Measurements from ENCODE around the gene SSPN. TPM values are rescaled to one million over a fixed set of nuclear protein-coding genes. Genes with fewer than 3 reads are reported as not detected.
"Not testable (repeated sequence)": the region's sequence is repeated elsewhere in the genome, so short reads cannot be mapped to it uniquely, and the experiment has no call there.

SSPN gene
- total RNA-seq, 1 donor from 2014 or later: 1.7 TPM

DNA sequence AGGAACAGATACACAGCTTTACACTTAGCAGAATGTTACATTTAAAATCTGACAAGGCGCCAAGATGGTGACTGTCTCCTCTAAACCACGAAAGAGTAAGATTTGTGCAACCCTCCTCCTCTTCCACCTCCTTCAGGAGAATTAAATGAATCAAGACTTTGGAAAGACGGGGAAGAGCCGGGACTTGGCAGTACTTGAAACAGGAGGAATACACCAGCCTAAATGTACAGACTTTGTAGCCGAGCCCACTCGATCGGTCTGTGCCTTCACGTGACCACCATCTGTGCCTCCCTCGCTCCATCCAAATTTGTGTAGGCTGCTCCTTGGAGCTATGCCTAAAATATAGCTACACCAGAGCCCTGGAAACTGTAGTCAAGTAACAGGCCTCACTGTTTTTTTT lies 38.3 kb downstream of the SSPN start:
- Histone ChIP-seq H3K27me3 (ENCODE audit: control insufficient read depth, insufficient read depth, low read length) (no peaks in the 10 kb centered on the region), H3K4me3 (ENCODE audit: low read depth, low read length) (no peak overlapping the region), H3K36me3 (ENCODE audit: control insufficient read depth, insufficient read depth, low read length) (no peaks in the 10 kb centered on the region)
- TF ChIP-seq, protein P1, sequence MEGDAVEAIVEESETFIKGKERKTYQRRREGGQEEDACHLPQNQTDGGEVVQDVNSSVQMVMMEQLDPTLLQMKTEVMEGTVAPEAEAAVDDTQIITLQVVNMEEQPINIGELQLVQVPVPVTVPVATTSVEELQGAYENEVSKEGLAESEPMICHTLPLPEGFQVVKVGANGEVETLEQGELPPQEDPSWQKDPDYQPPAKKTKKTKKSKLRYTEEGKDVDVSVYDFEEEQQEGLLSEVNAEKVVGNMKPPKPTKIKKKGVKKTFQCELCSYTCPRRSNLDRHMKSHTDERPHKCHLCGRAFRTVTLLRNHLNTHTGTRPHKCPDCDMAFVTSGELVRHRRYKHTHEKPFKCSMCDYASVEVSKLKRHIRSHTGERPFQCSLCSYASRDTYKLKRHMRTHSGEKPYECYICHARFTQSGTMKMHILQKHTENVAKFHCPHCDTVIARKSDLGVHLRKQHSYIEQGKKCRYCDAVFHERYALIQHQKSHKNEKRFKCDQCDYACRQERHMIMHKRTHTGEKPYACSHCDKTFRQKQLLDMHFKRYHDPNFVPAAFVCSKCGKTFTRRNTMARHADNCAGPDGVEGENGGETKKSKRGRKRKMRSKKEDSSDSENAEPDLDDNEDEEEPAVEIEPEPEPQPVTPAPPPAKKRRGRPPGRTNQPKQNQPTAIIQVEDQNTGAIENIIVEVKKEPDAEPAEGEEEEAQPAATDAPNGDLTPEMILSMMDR (IDR thresholded peaks at IDR 0.05; ENCODE audit: insufficient read depth, low read length, poor library complexity, severe bottlenecking): no peak
- DNase-seq (ENCODE audit: low read depth): no peak

DNA sequence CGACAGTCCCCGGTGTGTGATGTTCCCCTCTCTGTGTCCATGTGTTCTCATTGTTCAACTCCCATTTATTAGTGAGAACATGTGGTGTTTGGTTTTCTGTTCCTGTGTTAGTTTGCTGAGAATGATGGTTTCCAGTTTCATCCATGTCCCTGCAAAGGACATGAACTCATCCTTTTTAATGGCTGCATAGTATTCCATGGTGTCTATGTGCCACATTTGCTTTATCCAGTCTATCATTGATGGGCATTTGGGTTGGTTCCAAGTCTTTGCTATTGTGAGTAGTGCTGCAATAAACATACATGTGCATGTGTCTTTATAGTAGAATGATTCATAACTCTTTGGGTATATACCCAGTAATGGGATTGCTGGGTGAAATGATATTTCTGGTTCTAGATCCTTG lies 40.1 kb downstream of the SSPN start:
- not testable (repeated sequence) for H3K4me3 ChIP-seq (ENCODE audit: low read depth, low read length); DNase-seq (ENCODE audit: low read depth); H3K27me3 ChIP-seq (ENCODE audit: control insufficient read depth, insufficient read depth, low read length); H3K36me3 ChIP-seq (ENCODE audit: control insufficient read depth, insufficient read depth, low read length)

DNA sequence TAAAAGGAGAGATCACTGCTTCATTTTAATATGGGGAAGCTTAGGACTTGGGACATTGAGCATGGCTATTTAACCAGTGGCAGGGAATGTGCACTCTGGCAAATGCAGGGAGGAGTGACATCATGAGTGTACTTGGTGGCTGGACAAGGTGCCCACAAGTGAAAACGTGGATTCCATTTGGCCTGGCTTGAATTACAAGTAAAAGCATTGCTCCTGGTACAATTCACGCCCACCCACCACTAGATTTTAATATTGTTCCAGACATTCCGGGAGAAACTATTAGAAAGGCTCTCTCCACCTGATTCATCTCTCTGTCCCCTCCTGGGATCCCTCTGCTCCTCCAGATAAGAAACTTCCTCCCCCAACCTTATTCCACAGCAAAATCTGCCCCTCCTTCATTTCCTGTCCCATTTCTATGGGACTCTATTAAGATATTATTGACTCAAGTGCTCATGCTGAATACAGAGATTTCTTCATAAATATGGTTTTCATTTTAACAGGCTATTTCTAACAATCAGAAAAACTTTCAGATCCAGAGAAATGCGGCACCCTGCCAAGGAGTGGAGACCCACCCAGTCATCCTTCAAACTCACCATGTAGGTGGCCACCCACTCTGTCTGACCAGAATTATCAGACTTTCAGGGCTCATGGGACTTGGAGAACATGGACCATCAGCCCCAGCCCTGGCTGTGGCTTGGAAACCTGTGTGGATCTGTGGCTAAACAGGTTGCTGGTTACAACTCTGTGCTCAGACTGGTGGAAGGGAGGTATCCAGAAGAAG lies 43.2 kb downstream of the SSPN start:
- Histone ChIP-seq H3K27me3 (ENCODE audit: control insufficient read depth, insufficient read depth, low read length) (no peaks in the 10 kb centered on the region), H3K4me3 (ENCODE audit: low read depth, low read length) (no peak overlapping the region), H3K36me3 (ENCODE audit: control insufficient read depth, insufficient read depth, low read length) (no peaks in the 10 kb centered on the region)
- no peak for DNase-seq (ENCODE audit: low read depth)
- TF ChIP-seq, protein P1 (IDR thresholded peaks at IDR 0.05; ENCODE audit: insufficient read depth, low read length, poor library complexity, severe bottlenecking): no peak

- H3K4me3 ChIP-seq (ENCODE audit: low read depth, low read length): no peak overlapping the region
- DNase-seq (ENCODE audit: low read depth): peak; percentile 85
- no peaks in the 10 kb centered on the region for H3K27me3 ChIP-seq (ENCODE audit: control insufficient read depth, insufficient read depth, low read length)
- no peaks in the 10 kb centered on the region for H3K36me3 ChIP-seq (ENCODE audit: control insufficient read depth, insufficient read depth, low read length)
- TF ChIP-seq, protein P1 (IDR thresholded peaks at IDR 0.05; ENCODE audit: insufficient read depth, low read length, poor library complexity, severe bottlenecking): no peak
Measured at GRCh38 chr12:26239122-26239851, 43.9 kb downstream of the SSPN start.

- no peak for DNase-seq (ENCODE audit: low read depth)
- Histone ChIP-seq H3K27me3 (ENCODE audit: control insufficient read depth, insufficient read depth, low read length) (no peaks in the 10 kb centered on the region), H3K4me3 (ENCODE audit: low read depth, low read length) (no peak overlapping the region), H3K36me3 (ENCODE audit: control insufficient read depth, insufficient read depth, low read length) (no peaks in the 10 kb centered on the region)
- TF ChIP-seq, protein P1 (IDR thresholded peaks at IDR 0.05; ENCODE audit: insufficient read depth, low read length, poor library complexity, severe bottlenecking): no peak
Measured at GRCh38 chr12:26239852-26240815, 44.8 kb downstream of the SSPN start.

DNA sequence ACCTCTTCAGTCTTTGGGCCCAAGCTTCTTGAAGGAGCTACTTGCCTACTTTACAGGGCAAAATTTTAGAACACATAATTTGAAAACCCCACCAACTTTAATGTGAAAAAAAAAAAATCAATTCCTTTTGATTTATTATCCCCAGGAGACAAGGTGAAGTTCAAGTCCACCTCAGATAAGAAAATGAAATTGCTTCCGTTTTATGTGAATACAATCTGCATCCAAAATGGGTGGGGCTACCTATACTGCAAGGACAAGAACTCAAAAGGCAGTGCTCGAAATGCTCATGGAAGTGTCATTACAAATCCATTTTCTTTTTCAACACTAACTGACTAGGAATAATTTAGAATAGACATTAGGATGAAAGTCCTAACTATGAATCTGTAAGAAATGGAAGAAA lies 45.7 kb downstream of the SSPN start:
- DNase-seq (ENCODE audit: low read depth): no peak
- no peak overlapping the region for H3K4me3 ChIP-seq (ENCODE audit: low read depth, low read length)
- no peaks in the 10 kb centered on the region for H3K27me3 ChIP-seq (ENCODE audit: control insufficient read depth, insufficient read depth, low read length)
- TF ChIP-seq, protein P1 (IDR thresholded peaks at IDR 0.05; ENCODE audit: insufficient read depth, low read length, poor library complexity, severe bottlenecking): no peak
- H3K36me3 ChIP-seq (ENCODE audit: control insufficient read depth, insufficient read depth, low read length): no peaks in the 10 kb centered on the region

Data from kidney epithelial cell (primary cell).